Natural killer cell (primary cell): ENCODE measurements around the gene OR2AE1. TPM values are rescaled to one million over a fixed set of nuclear protein-coding genes. Genes with fewer than 3 reads are reported as not detected.

Source experiments
- ATAC-seq, 3 donors: fragments of 150-1000 bp in 2 of 3; fragments of 200-7000 bp in 1 of 3; cut with Tn5 transposase; 1 replicate in 1 of 3; 2 replicates in 2 of 3; pipeline ENCODE4 v1.10.0; 2021; ENCODE audit warnings: mild to moderate bottlenecking in 2 of 3, moderate library complexity in 2 of 3
- DNase-seq, 2 donors: peaks; one replicate each; pipeline versions ENCODE4 v3.0.0 to v3.0.0-alpha.2; 2013 to 2021; ENCODE audit warnings: mixed read lengths in 1 of 2
- H3K27ac ChIP-seq: one replicate; pipeline ENCODE4 v1.5.1; 2013; ENCODE audit warnings: mild to moderate bottlenecking, low read length
- H3K27me3 ChIP-seq: one replicate; pipeline ENCODE4 v1.6.1; 2013; ENCODE audit warnings: low read length; ENCODE audit not compliant: control insufficient read depth, insufficient read depth
- H3K36me3 ChIP-seq: one replicate; pipeline ENCODE4 v1.6.1; 2013; ENCODE audit warnings: low read length; ENCODE audit not compliant: control insufficient read depth, insufficient read depth
- H3K4me1 ChIP-seq: one replicate; pipeline ENCODE4 v1.6.1; 2013; ENCODE audit warnings: low read length; ENCODE audit not compliant: control insufficient read depth, insufficient read depth
- H3K4me3 ChIP-seq: one replicate; pipeline ENCODE4 v1.5.1; 2013; ENCODE audit warnings: low read length
- H3K9me3 ChIP-seq: one replicate; pipeline ENCODE4 v1.6.1; 2013; ENCODE audit warnings: low read length; ENCODE audit not compliant: control insufficient read depth, insufficient read depth
- H3K27ac Mint-ChIP-seq, 2 donors: one replicate each; pipeline ENCODE4 v1.8.0; 2022; ENCODE audit warnings: mild to moderate bottlenecking in 2 of 2, mixed read lengths in 2 of 2, moderate library complexity in 1 of 2
- H3K27me3 Mint-ChIP-seq, 2 donors: one replicate each; pipeline ENCODE4 v1.8.0; 2022; ENCODE audit warnings: low read depth in 2 of 2, mixed read lengths in 2 of 2
- H3K36me3 Mint-ChIP-seq: one replicate; pipeline ENCODE4 v1.8.0; 2022; ENCODE audit warnings: mixed read lengths
- H3K4me1 Mint-ChIP-seq, 2 donors: one replicate each; pipeline ENCODE4 v1.8.0; 2022; ENCODE audit warnings: mixed read lengths in 2 of 2
- H3K4me3 Mint-ChIP-seq: one replicate; pipeline ENCODE4 v1.8.0; 2022; ENCODE audit warnings: mild to moderate bottlenecking, moderate library complexity, mixed read lengths
- H3K9me3 Mint-ChIP-seq, 2 donors: one replicate each; pipeline ENCODE4 v1.8.0; 2022; ENCODE audit warnings: mixed read lengths in 2 of 2
- WGBS: methylation state at CpG from one replicate; pipeline ENCODE4 v1.1.7; 2013; ENCODE audit warnings: missing lambda C conversion rate; ENCODE audit not compliant: insufficient coverage; 5-methylcytosine and 5-hydroxymethylcytosine counted together
- intact Hi-C: fragments of 100-400 bp; cut with micrococcal nuclease; formaldehyde crosslinking; loops from one replicate; pipeline ENCODE4 v1.14.2; 2022
- total RNA-seq, 4 donors: library from RNA; stranded (reverse); fragments of 120-200 nt in 1 of 4; gene quantifications; one replicate each; pipeline versions ENCODE4 v1.2.3 to v1.2.4, GENCODE V29; 2013 to 2022
- TF ChIP-seq, protein P1 (sequence below): fragments of 200-600 bp; IDR thresholded peaks from one replicate; pipeline ENCODE4 v1.8.0; 2022; ENCODE audit warnings: antibody characterized with exemption

OR2AE1 gene
- total RNA-seq, result not detected
- 0.61 TPM for total RNA-seq (2013)

GRCh38 chr7:99876933-99877332 lies at the start of gene OR2AE1:
Gene OR2AE1 (minus strand): TSS chr7:99877033. CDS start chr7:99877033, 0 bp downstream.
- Mint-ChIP-seq H3K4me1 (no peaks in the 10 kb centered on the region), H3K36me3 (no peaks in the 10 kb centered on the region), H3K27ac (no peak within 1 kb of the TSS), H3K9me3 (no peaks in the 10 kb centered on the region), H3K4me3 (no peak within 1 kb of the TSS), H3K27me3 (peaks cover 0 to 2% of the 10 kb centered on the region in 2 donors)
- no peak for DNase-seq
- WGBS, result 95% methylated on average over 2 of the region's 3 CpGs
- H3K27ac ChIP-seq, result no peak within 1 kb of the TSS
- ATAC-seq, result no peak
- no peaks in the 10 kb centered on the region for H3K4me1 ChIP-seq
- no peaks in the 10 kb centered on the region for H3K36me3 ChIP-seq
- no peaks in the 10 kb centered on the region for H3K27me3 ChIP-seq
- intact Hi-C loops, result no loop called here
- TF ChIP-seq, protein P1, sequence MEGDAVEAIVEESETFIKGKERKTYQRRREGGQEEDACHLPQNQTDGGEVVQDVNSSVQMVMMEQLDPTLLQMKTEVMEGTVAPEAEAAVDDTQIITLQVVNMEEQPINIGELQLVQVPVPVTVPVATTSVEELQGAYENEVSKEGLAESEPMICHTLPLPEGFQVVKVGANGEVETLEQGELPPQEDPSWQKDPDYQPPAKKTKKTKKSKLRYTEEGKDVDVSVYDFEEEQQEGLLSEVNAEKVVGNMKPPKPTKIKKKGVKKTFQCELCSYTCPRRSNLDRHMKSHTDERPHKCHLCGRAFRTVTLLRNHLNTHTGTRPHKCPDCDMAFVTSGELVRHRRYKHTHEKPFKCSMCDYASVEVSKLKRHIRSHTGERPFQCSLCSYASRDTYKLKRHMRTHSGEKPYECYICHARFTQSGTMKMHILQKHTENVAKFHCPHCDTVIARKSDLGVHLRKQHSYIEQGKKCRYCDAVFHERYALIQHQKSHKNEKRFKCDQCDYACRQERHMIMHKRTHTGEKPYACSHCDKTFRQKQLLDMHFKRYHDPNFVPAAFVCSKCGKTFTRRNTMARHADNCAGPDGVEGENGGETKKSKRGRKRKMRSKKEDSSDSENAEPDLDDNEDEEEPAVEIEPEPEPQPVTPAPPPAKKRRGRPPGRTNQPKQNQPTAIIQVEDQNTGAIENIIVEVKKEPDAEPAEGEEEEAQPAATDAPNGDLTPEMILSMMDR, result no peak
- H3K9me3 ChIP-seq, result no peaks in the 10 kb centered on the region
- H3K4me3 ChIP-seq, result no peak within 1 kb of the TSS

GRCh38 chr7:99926321-99926720 lies 49.5 kb upstream of the OR2AE1 start:
- peaks cover 0 to 5% of the 10 kb centered on the region in 2 donors for H3K4me1 Mint-ChIP-seq
- DNase-seq (no peak), ATAC-seq (no peak)
- Histone ChIP-seq H3K27me3 (peaks cover 8% of the 10 kb centered on the region), H3K4me1 (peaks cover 6% of the 10 kb centered on the region), H3K9me3 (no peaks in the 10 kb centered on the region), H3K4me3 (no peak overlapping the region), H3K27ac (no peak overlapping the region), H3K36me3 (no peaks in the 10 kb centered on the region)
- H3K9me3 Mint-ChIP-seq, result no peaks in the 10 kb centered on the region
- peaks cover 39 to 61% of the 10 kb centered on the region in 2 donors for H3K27me3 Mint-ChIP-seq
- H3K4me3 Mint-ChIP-seq, result no peak overlapping the region
- H3K27ac Mint-ChIP-seq, result no peak overlapping the region
- no peaks in the 10 kb centered on the region for H3K36me3 Mint-ChIP-seq
- TF ChIP-seq, protein P1, result no peak
- intact Hi-C loops, result no loop called here

GRCh38 chr7:99923200-99923599 lies 46.4 kb upstream of the OR2AE1 start:
- H3K27ac ChIP-seq, result no peak overlapping the region
- peaks cover 6% of the 10 kb centered on the region for H3K27me3 ChIP-seq
- H3K9me3 Mint-ChIP-seq, result no peaks in the 10 kb centered on the region
- peaks cover 11 to 18% of the 10 kb centered on the region in 2 donors for H3K4me1 Mint-ChIP-seq
- H3K27ac Mint-ChIP-seq, result no peak overlapping the region
- H3K9me3 ChIP-seq, result no peaks in the 10 kb centered on the region
- no peaks in the 10 kb centered on the region for H3K36me3 Mint-ChIP-seq
- peaks cover 14% of the 10 kb centered on the region for H3K4me1 ChIP-seq
- ATAC-seq, result no peak
- no peak for DNase-seq
- peaks cover 16 to 35% of the 10 kb centered on the region in 2 donors for H3K27me3 Mint-ChIP-seq
- 99% methylated on average over 3 of the region's 3 CpGs for WGBS
- no peak overlapping the region for H3K4me3 ChIP-seq
- TF ChIP-seq, protein P1, result no peak
- no peaks in the 10 kb centered on the region for H3K36me3 ChIP-seq
- H3K4me3 Mint-ChIP-seq, result no peak overlapping the region
- intact Hi-C loops, result no loop called here

DNA sequence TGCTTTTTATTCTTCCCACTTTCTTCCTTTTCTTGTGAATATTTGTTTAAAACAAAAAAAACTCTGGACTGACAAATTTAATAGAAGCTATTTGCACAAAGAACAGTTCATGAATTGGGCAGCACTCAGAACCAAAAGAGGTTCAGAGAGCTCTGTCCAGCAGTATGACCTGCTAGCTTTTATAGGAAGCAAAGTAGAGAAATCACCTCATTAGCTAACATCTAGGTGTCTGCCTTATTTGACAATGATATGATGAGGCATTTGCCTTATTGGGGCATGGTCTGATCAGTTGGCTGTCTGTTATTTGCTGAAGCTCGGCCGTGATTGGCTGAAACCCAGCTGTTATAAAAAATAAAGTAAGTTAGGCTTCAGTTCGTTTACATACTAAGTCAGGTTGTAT lies 43.3 kb upstream of the OR2AE1 start:
- H3K4me3 ChIP-seq, result peak overlapping the region; percentile 63
- DNase-seq (no peak), ATAC-seq (no peak)
- Mint-ChIP-seq H3K27ac (peak overlapping the region; percentile 91 to 95), H3K4me1 (peaks cover 31 to 48% of the 10 kb centered on the region in 2 donors), H3K36me3 (no peaks in the 10 kb centered on the region), H3K9me3 (no peaks in the 10 kb centered on the region), H3K4me3 (peak overlapping the region; percentile 91), H3K27me3 (peaks cover 3 to 5% of the 10 kb centered on the region in 2 donors)
- H3K27me3 ChIP-seq, result no peaks in the 10 kb centered on the region
- TF ChIP-seq, protein P1, result no peak
- H3K27ac ChIP-seq, result peak overlapping the region; percentile 90
- H3K4me1 ChIP-seq, result peaks cover 23% of the 10 kb centered on the region
- intact Hi-C loops, result no loop called here
- WGBS, result 96% methylated on average over 3 of the region's 3 CpGs
- H3K36me3 ChIP-seq, result peaks cover 8% of the 10 kb centered on the region
- H3K9me3 ChIP-seq, result no peaks in the 10 kb centered on the region
